Activated naive CD4-positive, alpha-beta T cell treated with anti-CD3 and anti-CD28 coated beads, Interleukin-2, amount 50 U/mL, for 24 hours (primary cell): ENCODE measurements around the gene HMMR.
"Not testable (repeated sequence)": the region's sequence is repeated elsewhere in the genome, so short reads cannot be mapped to it uniquely, and the experiment has no call there.

Experiments used
- H3K27ac Mint-ChIP-seq: one replicate; pipeline ENCODE4 v1.8.0; 2021; ENCODE audit warnings: mild to moderate bottlenecking, mixed read lengths
- H3K27me3 Mint-ChIP-seq: one replicate; pipeline ENCODE4 v1.8.0; 2021; ENCODE audit warnings: mixed read lengths
- H3K36me3 Mint-ChIP-seq: one replicate; pipeline ENCODE4 v1.8.0; 2021; ENCODE audit warnings: mixed read lengths
- H3K4me1 Mint-ChIP-seq: one replicate; pipeline ENCODE4 v1.8.0; 2021; ENCODE audit warnings: mixed read lengths
- H3K4me3 Mint-ChIP-seq: one replicate; pipeline ENCODE4 v1.8.0; 2021; ENCODE audit warnings: mild to moderate bottlenecking, mixed read lengths
- H3K9me3 Mint-ChIP-seq: one replicate; pipeline ENCODE4 v1.8.0; 2021; ENCODE audit warnings: mixed read lengths

Gene HMMR

GRCh38 chr5:163460562-163461171 is at the start of gene HMMR:
Gene HMMR (plus strand): TSS chr5:163460632. CDS start chr5:163460693, 61 bp downstream.
- H3K4me1 Mint-ChIP-seq: peaks cover 53% of the 10 kb centered on the region
- peak within 1 kb of the TSS; percentile 98 for H3K4me3 Mint-ChIP-seq
- no peaks in the 10 kb centered on the region for H3K27me3 Mint-ChIP-seq
- H3K36me3 Mint-ChIP-seq: peaks cover 4% of the 10 kb centered on the region
- no peaks in the 10 kb centered on the region for H3K9me3 Mint-ChIP-seq
- H3K27ac Mint-ChIP-seq: peak within 1 kb of the TSS; percentile 99

GRCh38 chr5:163415673-163416072 is 44.8 kb upstream of the HMMR start:
- H3K27me3 Mint-ChIP-seq: peaks cover 17% of the 10 kb centered on the region
- not testable (repeated sequence) for H3K27ac Mint-ChIP-seq, H3K9me3 Mint-ChIP-seq

GRCh38 chr5:163424836-163425235 is 35.6 kb upstream of the HMMR start:
- Mint-ChIP-seq H3K4me1 (peaks cover 5% of the 10 kb centered on the region), H3K36me3 (no peaks in the 10 kb centered on the region), H3K4me3 (no peak overlapping the region), H3K27me3 (peaks cover 4% of the 10 kb centered on the region), H3K27ac (no peak overlapping the region), H3K9me3 (no peaks in the 10 kb centered on the region)

More at GRCh38 chr5:163415673-163416072, 44.8 kb upstream of the HMMR start:
- not testable (repeated sequence) for H3K4me3 Mint-ChIP-seq, H3K4me1 Mint-ChIP-seq, H3K36me3 Mint-ChIP-seq

- not testable (repeated sequence) for H3K4me3 Mint-ChIP-seq, H3K4me1 Mint-ChIP-seq, H3K36me3 Mint-ChIP-seq, H3K27me3 Mint-ChIP-seq, H3K27ac Mint-ChIP-seq, H3K9me3 Mint-ChIP-seq
Measured at GRCh38 chr5:163426128-163426527, 34.3 kb upstream of the HMMR start.

GRCh38 chr5:163432544-163432943 is 27.9 kb upstream of the HMMR start:
- Mint-ChIP-seq H3K4me1 (peaks cover 16% of the 10 kb centered on the region), H3K4me3 (no peak overlapping the region), H3K9me3 (no peaks in the 10 kb centered on the region), H3K27me3 (no peaks in the 10 kb centered on the region), H3K36me3 (no peaks in the 10 kb centered on the region), H3K27ac (no peak overlapping the region)

- Mint-ChIP-seq H3K9me3 (no peaks in the 10 kb centered on the region), H3K27ac (no peak overlapping the region), H3K36me3 (no peaks in the 10 kb centered on the region)
Measured at GRCh38 chr5:163433271-163433670, 27.2 kb upstream of the HMMR start.

GRCh38 chr5:163434401-163434866 is 26.0 kb upstream of the HMMR start:
- H3K27me3 Mint-ChIP-seq: no peaks in the 10 kb centered on the region
- no peak overlapping the region for H3K4me3 Mint-ChIP-seq
- peaks cover 32% of the 10 kb centered on the region for H3K4me1 Mint-ChIP-seq
- no peak overlapping the region for H3K27ac Mint-ChIP-seq
- H3K36me3 Mint-ChIP-seq: no peaks in the 10 kb centered on the region
- H3K9me3 Mint-ChIP-seq: no peaks in the 10 kb centered on the region

More at GRCh38 chr5:163433271-163433670, 27.2 kb upstream of the HMMR start:
- H3K4me3 Mint-ChIP-seq: no peak overlapping the region
- peaks cover 21% of the 10 kb centered on the region for H3K4me1 Mint-ChIP-seq
- H3K27me3 Mint-ChIP-seq: no peaks in the 10 kb centered on the region

GRCh38 chr5:163436515-163436914 is 23.9 kb upstream of the HMMR start:
- peaks cover 51% of the 10 kb centered on the region for H3K4me1 Mint-ChIP-seq

GRCh38 chr5:163437011-163437308 is 23.5 kb upstream of the HMMR start:
- Mint-ChIP-seq H3K9me3 (no peaks in the 10 kb centered on the region), H3K4me1 (peaks cover 52% of the 10 kb centered on the region), H3K4me3 (peak overlapping the region; percentile 92), H3K27ac (peak overlapping the region; percentile 94), H3K36me3 (peaks cover 4% of the 10 kb centered on the region), H3K27me3 (no peaks in the 10 kb centered on the region)

More at GRCh38 chr5:163436515-163436914, 23.9 kb upstream of the HMMR start:
- Mint-ChIP-seq H3K36me3 (peaks cover 3% of the 10 kb centered on the region), H3K27me3 (no peaks in the 10 kb centered on the region), H3K27ac (peak overlapping the region; percentile 94), H3K4me3 (peak overlapping the region; percentile 92), H3K9me3 (no peaks in the 10 kb centered on the region)

- no peaks in the 10 kb centered on the region for H3K27me3 Mint-ChIP-seq
- H3K4me1 Mint-ChIP-seq: peaks cover 57% of the 10 kb centered on the region
- H3K4me3 Mint-ChIP-seq: peak within 1 kb of the TSS; percentile 92
- H3K9me3 Mint-ChIP-seq: no peaks in the 10 kb centered on the region
- H3K27ac Mint-ChIP-seq: peak within 1 kb of the TSS; percentile 94
- peaks cover 9% of the 10 kb centered on the region for H3K36me3 Mint-ChIP-seq
Measured at GRCh38 chr5:163437309-163438182, 22.9 kb upstream of the HMMR start, which contains the start of gene CCNG1. Gene CCNG1 (plus strand): TSS chr5:163437595. CDS start chr5:163439257, 1,662 bp downstream.

GRCh38 chr5:163439092-163439425 is 21.4 kb upstream of the HMMR start:
- Mint-ChIP-seq H3K4me3 (peak overlapping the region; percentile 92), H3K4me1 (peaks cover 57% of the 10 kb centered on the region), H3K27ac (peak overlapping the region; percentile 46), H3K36me3 (peaks cover 9% of the 10 kb centered on the region), H3K9me3 (no peaks in the 10 kb centered on the region), H3K27me3 (no peaks in the 10 kb centered on the region)

- Mint-ChIP-seq H3K9me3 (no peaks in the 10 kb centered on the region), H3K27me3 (no peaks in the 10 kb centered on the region), H3K4me3 (no peak overlapping the region), H3K27ac (peak overlapping the region; percentile 23), H3K4me1 (peaks cover 51% of the 10 kb centered on the region), H3K36me3 (peaks cover 9% of the 10 kb centered on the region)
Measured at GRCh38 chr5:163440954-163441353, 19.5 kb upstream of the HMMR start.

GRCh38 chr5:163444526-163444925 is 15.9 kb upstream of the HMMR start:
- Mint-ChIP-seq H3K27ac (no peak overlapping the region), H3K36me3 (peaks cover 20% of the 10 kb centered on the region), H3K4me1 (peaks cover 41% of the 10 kb centered on the region), H3K9me3 (no peaks in the 10 kb centered on the region), H3K27me3 (no peaks in the 10 kb centered on the region), H3K4me3 (no peak overlapping the region)

- no peaks in the 10 kb centered on the region for H3K27me3 Mint-ChIP-seq
- peaks cover 20% of the 10 kb centered on the region for H3K36me3 Mint-ChIP-seq
- peaks cover 34% of the 10 kb centered on the region for H3K4me1 Mint-ChIP-seq
- H3K4me3 Mint-ChIP-seq: no peak overlapping the region
- no peak overlapping the region for H3K27ac Mint-ChIP-seq
- H3K9me3 Mint-ChIP-seq: no peaks in the 10 kb centered on the region
Measured at GRCh38 chr5:163445345-163445744, 15.1 kb upstream of the HMMR start.

GRCh38 chr5:163447191-163447590 is 13.2 kb upstream of the HMMR start:
- Mint-ChIP-seq H3K27me3 (no peaks in the 10 kb centered on the region), H3K9me3 (no peaks in the 10 kb centered on the region), H3K27ac (no peak overlapping the region), H3K36me3 (peaks cover 17% of the 10 kb centered on the region), H3K4me1 (peaks cover 21% of the 10 kb centered on the region), H3K4me3 (no peak overlapping the region)

- Mint-ChIP-seq H3K4me3 (no peak overlapping the region), H3K9me3 (no peaks in the 10 kb centered on the region), H3K4me1 (peaks cover 18% of the 10 kb centered on the region), H3K27ac (no peak overlapping the region), H3K27me3 (no peaks in the 10 kb centered on the region), H3K36me3 (peaks cover 14% of the 10 kb centered on the region)
Measured at GRCh38 chr5:163447875-163448274, 12.6 kb upstream of the HMMR start.
